ENCODE measurements around the gene SLC2A4RG. TPM values are rescaled to one million over a fixed set of nuclear protein-coding genes. Genes with fewer than 3 reads are reported as not detected.

SLC2A4RG gene
- total and polyA plus RNA-seq, 7 experiments from 2014 or later, result 3.0 to 136 (median 96.4) TPM

- intact Hi-C loops (cut with micrococcal nuclease), result no loop called here
- no peak for ATAC-seq
- H3K27me3 ChIP-seq (ENCODE audit: control insufficient read depth in 2 of 2, insufficient read depth in 2 of 2, low read length in 2 of 2), result no peaks in the 10 kb centered on the region
Measured at GRCh38 chr20:63752411-63753101, 13.0 kb downstream of the SLC2A4RG start.

GRCh38 chr20:63753381-63753780 lies 13.8 kb downstream of the SLC2A4RG start:
- Histone ChIP-seq H3K36me3 (ENCODE audit: control insufficient read depth in 2 of 3, insufficient read depth in 3 of 3, low read length in 3 of 3) (no peaks in the 10 kb centered on the region), H3K27ac (ENCODE audit: low read depth, low read length) (no peak overlapping the region), H3K9me3 (ENCODE audit: control insufficient read depth in 2 of 3, low read length in 3 of 3) (no peaks in the 10 kb centered on the region), H3K4me3 (ENCODE audit: low read length) (no peak overlapping the region), H3K27me3 (ENCODE audit: control insufficient read depth in 2 of 2, insufficient read depth in 2 of 2, low read length in 2 of 2) (no peaks in the 10 kb centered on the region), H3K4me1 (ENCODE audit: control insufficient read depth in 2 of 2, insufficient read depth in 2 of 2, low read length in 2 of 2) (peaks cover 13 to 23% of the 10 kb centered on the region in 2 donors)
- Mint-ChIP-seq H3K27me3 (peaks cover 0 to 11% (median 0%) of the 10 kb centered on the region in 5 donors), H3K27ac (peak overlapping the region in 3 of 9 donors; percentile 9 to 34 (median 12)), H3K4me1 (peaks cover 20 to 61% (median 34%) of the 10 kb centered on the region in 7 donors), H3K36me3 (no peaks in the 10 kb centered on the region), H3K4me3 (peak overlapping the region in 1 of 10 donors; percentile 63), H3K9me3 (peaks cover 0 to 2% (median 0%) of the 10 kb centered on the region in 11 donors)
- no peak for ATAC-seq
- POLR2A ChIA-PET, result interaction anchor here (0.5 to 5.2 kb wide), 3 partner anchors 17 to 273 kb away, joined by 3 to 37 read pairs (median 4); partner anchors contain the start of genes ARFRP1, LIME1 and ZGPAT
- CTCF ChIA-PET, result no interaction called here
- DNase-seq, result no peak
- intact Hi-C loops (cut with micrococcal nuclease), result no loop called here

More at GRCh38 chr20:63752411-63753101, 13.0 kb downstream of the SLC2A4RG start:
- no peak overlapping the region for H3K27ac ChIP-seq (ENCODE audit: low read depth, low read length)
- no peaks in the 10 kb centered on the region for H3K36me3 Mint-ChIP-seq
- no peaks in the 10 kb centered on the region for H3K36me3 ChIP-seq (ENCODE audit: control insufficient read depth in 2 of 3, insufficient read depth in 3 of 3, low read length in 3 of 3)
- H3K9me3 ChIP-seq (ENCODE audit: control insufficient read depth in 2 of 3, low read length in 3 of 3), result no peaks in the 10 kb centered on the region
- no peaks in the 10 kb centered on the region for H3K9me3 Mint-ChIP-seq
- ChIA-PET CTCF (no interaction called here), POLR2A (interaction anchor here (0.6 to 5.2 kb wide), 3 partner anchors 16 to 45 kb away, joined by 3 to 37 read pairs (median 4); partner anchors contain the start of genes ARFRP1, LIME1 and ZGPAT)
- H3K27ac Mint-ChIP-seq, result peak overlapping the region in 4 of 9 donors; percentile 12 to 71 (median 58)
- H3K4me1 Mint-ChIP-seq, result peaks cover 17 to 60% (median 34%) of the 10 kb centered on the region in 7 donors
- H3K4me1 ChIP-seq (ENCODE audit: control insufficient read depth in 2 of 2, insufficient read depth in 2 of 2, low read length in 2 of 2), result peaks cover 13 to 23% of the 10 kb centered on the region in 2 donors
- H3K4me3 ChIP-seq (ENCODE audit: low read length), result no peak overlapping the region
- H3K27me3 Mint-ChIP-seq, result peaks cover 0 to 6% (median 0%) of the 10 kb centered on the region in 5 donors
- DNase-seq, result no peak
- peak overlapping the region in 3 of 10 donors; percentile 7 to 82 (median 69) for H3K4me3 Mint-ChIP-seq

GRCh38 chr20:63754008-63754407 lies 14.4 kb downstream of the SLC2A4RG start:
- Mint-ChIP-seq H3K9me3 (peaks cover 0 to 2% (median 0%) of the 10 kb centered on the region in 11 donors), H3K4me3 (no peak overlapping the region), H3K27me3 (peaks cover 0 to 13% (median 0%) of the 10 kb centered on the region in 5 donors), H3K27ac (peak overlapping the region in 3 of 9 donors; percentile 34 to 65 (median 45)), H3K36me3 (no peaks in the 10 kb centered on the region), H3K4me1 (peaks cover 20 to 56% (median 30%) of the 10 kb centered on the region in 7 donors)
- H3K9me3 ChIP-seq (ENCODE audit: control insufficient read depth in 2 of 3, low read length in 3 of 3), result no peaks in the 10 kb centered on the region
- no peaks in the 10 kb centered on the region for H3K27me3 ChIP-seq (ENCODE audit: control insufficient read depth in 2 of 2, insufficient read depth in 2 of 2, low read length in 2 of 2)
- ChIA-PET POLR2A (interaction anchor here (0.5 to 5.2 kb wide), 3 partner anchors 17 to 273 kb away, joined by 3 to 37 read pairs (median 4); partner anchors contain the start of genes ARFRP1, LIME1 and ZGPAT), CTCF (interaction anchor here (0.6 kb wide), 1 partner anchor 107 kb away, joined by 3 read pairs; no protein-coding TSS in a partner anchor)
- intact Hi-C loops (cut with micrococcal nuclease), result no loop called here
- H3K4me1 ChIP-seq (ENCODE audit: control insufficient read depth in 2 of 2, insufficient read depth in 2 of 2, low read length in 2 of 2), result peaks cover 13 to 23% of the 10 kb centered on the region in 2 donors
- H3K36me3 ChIP-seq (ENCODE audit: control insufficient read depth in 2 of 3, insufficient read depth in 3 of 3, low read length in 3 of 3), result no peaks in the 10 kb centered on the region
- no peak overlapping the region for H3K4me3 ChIP-seq (ENCODE audit: low read length)
- H3K27ac ChIP-seq (ENCODE audit: low read depth, low read length), result no peak overlapping the region
- DNase-seq (no peak), ATAC-seq (no peak)

- ATAC-seq, result no peak
- Mint-ChIP-seq H3K4me3 (peak overlapping the region in 1 of 10 donors; percentile 23), H3K36me3 (no peaks in the 10 kb centered on the region), H3K4me1 (peaks cover 12 to 38% (median 24%) of the 10 kb centered on the region in 7 donors), H3K9me3 (peaks cover 0 to 2% (median 0%) of the 10 kb centered on the region in 11 donors), H3K27me3 (peaks cover 0 to 24% (median 0%) of the 10 kb centered on the region in 5 donors), H3K27ac (peak overlapping the region in 3 of 9 donors; percentile 8 to 55 (median 29))
- no peak overlapping the region for H3K27ac ChIP-seq (ENCODE audit: low read depth, low read length)
- no peak for DNase-seq
- CTCF ChIA-PET, result no interaction called here
- peaks cover 3 to 8% of the 10 kb centered on the region in 2 donors for H3K4me1 ChIP-seq (ENCODE audit: control insufficient read depth in 2 of 2, insufficient read depth in 2 of 2, low read length in 2 of 2)
- H3K36me3 ChIP-seq (ENCODE audit: control insufficient read depth in 2 of 3, insufficient read depth in 3 of 3, low read length in 3 of 3), result no peaks in the 10 kb centered on the region
- intact Hi-C loops (cut with micrococcal nuclease), result no loop called here
- no peaks in the 10 kb centered on the region for H3K9me3 ChIP-seq (ENCODE audit: control insufficient read depth in 2 of 3, low read length in 3 of 3)
- POLR2A ChIA-PET, result interaction anchor here (0.8 to 1.7 kb wide), 2 partner anchors 16 to 20 kb away, joined by 3 to 6 read pairs; partner anchors contain the start of gene LIME1
- no peak overlapping the region for H3K4me3 ChIP-seq (ENCODE audit: low read length)
- H3K27me3 ChIP-seq (ENCODE audit: control insufficient read depth in 2 of 2, insufficient read depth in 2 of 2, low read length in 2 of 2), result no peaks in the 10 kb centered on the region
Measured at GRCh38 chr20:63755933-63756647, 16.5 kb downstream of the SLC2A4RG start.

GRCh38 chr20:63756648-63756991 lies 17.0 kb downstream of the SLC2A4RG start:
- Mint-ChIP-seq H3K27ac (peak overlapping the region in 3 of 9 donors; percentile 16 to 55 (median 29)), H3K36me3 (no peaks in the 10 kb centered on the region), H3K4me3 (peak overlapping the region in 2 of 10 donors; percentile 8 to 23), H3K9me3 (peaks cover 0 to 2% (median 0%) of the 10 kb centered on the region in 11 donors), H3K4me1 (peaks cover 12 to 34% (median 21%) of the 10 kb centered on the region in 7 donors), H3K27me3 (peaks cover 0 to 25% (median 0%) of the 10 kb centered on the region in 5 donors)
- Histone ChIP-seq H3K4me3 (ENCODE audit: low read length) (no peak overlapping the region), H3K27me3 (ENCODE audit: control insufficient read depth in 2 of 2, insufficient read depth in 2 of 2, low read length in 2 of 2) (no peaks in the 10 kb centered on the region), H3K9me3 (ENCODE audit: control insufficient read depth in 2 of 3, low read length in 3 of 3) (no peaks in the 10 kb centered on the region), H3K36me3 (ENCODE audit: control insufficient read depth in 2 of 3, insufficient read depth in 3 of 3, low read length in 3 of 3) (no peaks in the 10 kb centered on the region), H3K27ac (ENCODE audit: low read depth, low read length) (no peak overlapping the region), H3K4me1 (ENCODE audit: control insufficient read depth in 2 of 2, insufficient read depth in 2 of 2, low read length in 2 of 2) (peaks cover 0 to 5% of the 10 kb centered on the region in 2 donors)
- ATAC-seq (no peak), DNase-seq (peak in 1 of 9 donors; percentile 25)
- ChIA-PET POLR2A (interaction anchor here (0.7 to 1.5 kb wide), 2 partner anchors 20 to 31 kb away, joined by 3 read pairs; partner anchors contain the start of gene LIME1), CTCF (no interaction called here)
- intact Hi-C loops (cut with micrococcal nuclease), result no loop called here

DNA sequence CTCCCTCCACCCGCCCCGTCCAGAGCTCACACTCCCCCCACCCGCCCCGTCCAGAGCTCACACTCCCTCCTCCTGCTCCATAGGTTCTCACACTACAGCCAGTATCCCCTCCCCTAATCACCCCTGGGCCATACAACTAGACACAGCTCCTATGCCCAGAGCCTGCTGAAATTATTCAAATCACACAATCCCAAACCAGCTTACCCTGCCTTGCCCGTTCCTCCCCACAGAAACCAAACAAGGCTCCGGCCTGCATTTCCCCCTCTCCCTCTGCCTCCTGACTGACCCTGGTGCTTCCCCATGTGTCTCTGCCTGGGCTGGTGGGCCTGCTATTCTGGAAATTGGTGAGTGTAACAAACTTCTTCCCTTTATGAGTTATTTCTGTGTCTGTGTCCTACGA lies 18.6 kb downstream of the SLC2A4RG start:
- no peak overlapping the region for H3K27ac Mint-ChIP-seq
- intact Hi-C loops (cut with micrococcal nuclease), result no loop called here
- no peak overlapping the region for H3K4me3 ChIP-seq (ENCODE audit: low read length)
- DNase-seq (no peak), ATAC-seq (no peak)
- CTCF ChIA-PET, result no interaction called here
- no peaks in the 10 kb centered on the region for H3K36me3 Mint-ChIP-seq
- H3K27ac ChIP-seq (ENCODE audit: low read depth, low read length), result no peak overlapping the region
- H3K27me3 ChIP-seq (ENCODE audit: control insufficient read depth in 2 of 2, insufficient read depth in 2 of 2, low read length in 2 of 2), result no peaks in the 10 kb centered on the region
- H3K4me1 Mint-ChIP-seq, result peaks cover 10 to 29% (median 18%) of the 10 kb centered on the region in 7 donors
- no peaks in the 10 kb centered on the region for H3K4me1 ChIP-seq (ENCODE audit: control insufficient read depth in 2 of 2, insufficient read depth in 2 of 2, low read length in 2 of 2)
- POLR2A ChIA-PET, result interaction anchor here (1.5 kb wide), 1 partner anchor 21 kb away, joined by 3 read pairs; the partner anchor contains the start of gene LIME1
- H3K27me3 Mint-ChIP-seq, result peaks cover 0 to 32% (median 0%) of the 10 kb centered on the region in 5 donors
- no peaks in the 10 kb centered on the region for H3K36me3 ChIP-seq (ENCODE audit: control insufficient read depth in 2 of 3, insufficient read depth in 3 of 3, low read length in 3 of 3)
- peaks cover 0 to 2% (median 0%) of the 10 kb centered on the region in 11 donors for H3K9me3 Mint-ChIP-seq
- H3K9me3 ChIP-seq (ENCODE audit: control insufficient read depth in 2 of 3, low read length in 3 of 3), result no peaks in the 10 kb centered on the region
- H3K4me3 Mint-ChIP-seq, result no peak overlapping the region

All from naive thymus-derived CD4-positive, alpha-beta T cell (primary cell).